ENCODE data around the gene SLC45A2. TPM values are rescaled to one million over a fixed set of nuclear protein-coding genes. Genes with fewer than 3 reads are reported as not detected.
A peak's percentile ranks its signal among the peaks of the same experiment; 100 is the strongest.

Gene SLC45A2
- total RNA-seq, 2 donors from 2014 or later = 0.32 TPM; not detected in 1

GRCh38 chr5:34007201-34007620, 22.7 kb upstream of the SLC45A2 start:
- intact Hi-C loops (cut with DNase I) = no loop called here
- no peak for TF ChIP-seq CTCF (IDR thresholded peaks at IDR 0.05)
- peak overlapping the region; percentile 64 for H3K4me3 ChIP-seq
- no peaks in the 10 kb centered on the region for H3K27me3 ChIP-seq
- peaks cover 7% of the 10 kb centered on the region for H3K4me1 ChIP-seq
- H3K36me3 ChIP-seq = no peaks in the 10 kb centered on the region
- no peak for DNase-seq
- no peaks in the 10 kb centered on the region for H3K9me3 ChIP-seq
- H3K9ac ChIP-seq (ENCODE audit: low read depth in 2 of 2, low read length in 2 of 2) = peak overlapping the region; percentile 77 to 96
- H3K27ac ChIP-seq = peak overlapping the region; percentile 96

GRCh38 chr5:34005681-34006080, 21.2 kb upstream of the SLC45A2 start:
- Histone ChIP-seq H3K27ac (no peak overlapping the region), H3K9me3 (no peaks in the 10 kb centered on the region), H3K4me3 (no peak overlapping the region), H3K36me3 (no peaks in the 10 kb centered on the region), H3K27me3 (no peaks in the 10 kb centered on the region), H3K9ac (ENCODE audit: low read depth in 2 of 2, low read length in 2 of 2) (no peak overlapping the region), H3K4me1 (peaks cover 3% of the 10 kb centered on the region)
- intact Hi-C loops (cut with DNase I) = no loop called here
- no peak for DNase-seq
- no peak for TF ChIP-seq CTCF (IDR thresholded peaks at IDR 0.05)

GRCh38 chr5:34005211-34005610, 20.7 kb upstream of the SLC45A2 start:
- no peak overlapping the region for H3K9ac ChIP-seq (ENCODE audit: low read depth in 2 of 2, low read length in 2 of 2)
- no peak overlapping the region for H3K4me3 ChIP-seq
- no peak for DNase-seq
- H3K36me3 ChIP-seq = no peaks in the 10 kb centered on the region
- peaks cover 3% of the 10 kb centered on the region for H3K4me1 ChIP-seq
- H3K27ac ChIP-seq = no peak overlapping the region
- intact Hi-C loops (cut with DNase I) = no loop called here
- H3K9me3 ChIP-seq = no peaks in the 10 kb centered on the region
- no peak for TF ChIP-seq CTCF (IDR thresholded peaks at IDR 0.05)
- H3K27me3 ChIP-seq = no peaks in the 10 kb centered on the region

- Histone ChIP-seq H3K9me3 (no peaks in the 10 kb centered on the region), H3K27ac (no peak overlapping the region), H3K9ac (ENCODE audit: low read depth in 2 of 2, low read length in 2 of 2) (no peak overlapping the region), H3K27me3 (no peaks in the 10 kb centered on the region), H3K4me1 (peaks cover 3% of the 10 kb centered on the region), H3K4me3 (no peak overlapping the region), H3K36me3 (no peaks in the 10 kb centered on the region)
- intact Hi-C loops (cut with DNase I) = no loop called here
- no peak for TF ChIP-seq CTCF (IDR thresholded peaks at IDR 0.05)
- no peak for DNase-seq
These were observed 19.4 kb upstream of the SLC45A2 start for GRCh38 chr5:34003941-34004340.

- no peak for DNase-seq
- Histone ChIP-seq H3K27me3 (no peaks in the 10 kb centered on the region), H3K27ac (no peak overlapping the region), H3K9ac (ENCODE audit: low read depth in 2 of 2, low read length in 2 of 2) (no peak overlapping the region), H3K4me3 (no peak overlapping the region), H3K36me3 (no peaks in the 10 kb centered on the region), H3K4me1 (peaks cover 3% of the 10 kb centered on the region), H3K9me3 (no peaks in the 10 kb centered on the region)
- no peak for TF ChIP-seq CTCF (IDR thresholded peaks at IDR 0.05)
- intact Hi-C loops (cut with DNase I) = no loop called here
These were observed 18.3 kb upstream of the SLC45A2 start for GRCh38 chr5:34002629-34003328.

Data from colonic mucosa (tissue), 4 donors.